COLO829 (cell line): ENCODE measurements around the gene C16orf78.

ENCODE experiments used
- DNase-seq: peaks from one replicate; pipeline ENCODE4 v3.0.0; 2012; ENCODE audit warnings: low spot score

The C16orf78 gene

DNA sequence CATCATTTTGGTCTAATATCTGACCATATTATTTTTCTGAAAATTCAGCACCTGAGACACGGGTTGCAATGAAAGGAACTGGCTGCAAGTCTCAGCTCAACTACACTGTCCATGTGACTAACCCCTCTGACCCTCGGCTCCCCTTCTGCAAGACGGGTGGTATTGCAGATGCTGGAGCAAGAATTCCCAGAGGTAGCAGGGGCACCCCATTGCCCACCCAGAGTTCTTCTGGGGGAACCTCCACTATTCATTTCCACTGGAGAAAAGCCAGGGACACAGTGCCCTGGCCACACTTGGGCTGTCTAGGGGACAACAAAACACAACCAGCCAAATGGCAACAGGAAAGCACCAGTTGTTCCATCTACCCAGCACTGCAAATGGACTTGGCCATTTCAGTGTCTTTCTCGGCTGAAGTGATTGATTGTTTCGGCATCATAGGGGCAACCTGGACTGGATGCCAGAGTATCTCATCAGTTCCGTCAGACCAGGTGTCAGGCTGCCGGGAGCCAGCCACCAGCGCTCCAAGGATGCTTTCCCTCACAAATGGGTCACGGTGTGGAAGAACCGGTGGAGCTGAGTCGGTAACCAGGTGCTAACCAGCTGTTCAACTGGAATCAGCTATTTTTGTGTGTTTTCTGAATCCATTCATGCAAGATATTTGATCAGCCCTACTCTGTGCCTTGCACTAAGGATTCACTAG, 58.1 kb downstream of the C16orf78 start:
- no peak for DNase-seq

DNA sequence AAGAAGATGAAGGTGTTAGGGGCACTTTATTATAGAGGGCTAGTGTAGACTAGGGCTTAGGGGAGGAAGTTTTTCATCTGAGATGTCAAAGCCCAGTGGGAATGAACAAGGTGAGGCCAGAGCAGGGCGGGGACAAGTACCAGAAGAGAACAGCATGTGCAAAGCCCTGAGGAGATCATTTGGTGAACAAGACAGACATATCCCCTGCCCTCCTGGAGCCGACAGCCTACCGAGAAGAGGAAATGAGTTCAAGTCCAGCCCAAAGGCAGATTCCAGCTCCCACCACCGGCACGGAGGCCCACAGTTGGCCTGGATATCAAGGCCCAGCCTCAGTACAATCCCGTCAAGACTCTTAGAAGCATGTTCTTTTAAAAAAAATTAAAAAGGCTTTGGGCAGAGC, 61.1 kb downstream of the C16orf78 start:
- DNase-seq: no peak

DNA sequence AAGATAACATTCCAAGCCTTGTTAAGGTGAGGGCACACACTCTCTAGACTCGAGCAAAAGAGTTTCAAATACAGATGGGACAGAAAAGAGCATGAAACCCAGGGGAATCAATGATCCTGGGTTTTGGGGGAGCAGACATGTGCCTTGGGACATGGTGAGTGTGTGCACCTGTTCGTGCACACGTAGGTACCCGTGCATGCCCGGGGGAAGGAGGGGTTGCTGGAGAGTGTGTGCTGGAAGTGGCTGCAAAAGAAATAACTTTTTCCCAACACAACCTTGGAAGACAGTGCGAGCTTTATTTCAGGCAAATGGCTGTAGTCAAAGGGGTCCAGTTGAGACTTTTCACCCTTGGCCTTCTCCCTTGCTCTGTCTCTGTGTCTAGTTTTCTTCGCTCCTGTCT, 62.6 kb downstream of the C16orf78 start:
- no peak for DNase-seq

DNA sequence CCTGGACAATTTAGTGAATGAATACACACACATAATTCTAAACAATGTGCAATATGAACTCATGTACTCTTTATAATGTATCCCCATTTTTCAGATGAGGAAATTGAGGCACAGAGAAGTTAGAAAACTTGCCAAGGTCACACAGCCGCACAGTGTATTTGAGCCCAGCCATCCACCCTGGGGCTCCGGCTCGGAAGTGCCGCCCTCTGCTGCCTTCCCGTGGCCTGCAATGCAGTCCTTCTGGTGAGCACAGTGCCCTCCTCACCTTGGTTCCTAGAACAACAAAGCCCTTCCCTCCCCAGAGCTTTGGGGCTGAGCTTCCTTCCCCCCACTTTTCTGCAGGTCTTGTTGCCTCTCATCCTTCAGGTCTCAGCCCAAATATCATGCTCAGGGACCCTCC, 63.7 kb downstream of the C16orf78 start:
- DNase-seq: no peak

DNA sequence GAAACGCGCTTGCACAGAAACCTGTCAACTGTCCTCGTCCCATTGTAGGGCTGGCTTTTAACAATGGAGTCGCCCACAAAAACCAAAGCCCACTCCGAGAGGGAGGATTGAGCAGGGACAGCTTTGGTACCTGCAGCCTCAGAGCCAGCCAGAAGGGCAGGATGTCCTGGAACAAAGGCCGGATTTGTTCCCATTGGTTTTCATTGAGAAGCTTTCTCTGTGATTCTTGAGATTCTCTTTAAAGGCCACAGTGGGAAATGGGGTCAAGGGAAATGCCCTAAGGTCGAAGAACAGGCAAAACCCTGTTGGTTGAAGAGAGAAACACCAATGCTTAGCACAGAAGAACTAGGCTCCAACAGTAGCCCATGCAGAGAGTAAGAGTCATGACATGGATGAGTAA, 65.4 kb downstream of the C16orf78 start:
- DNase-seq: no peak

DNA sequence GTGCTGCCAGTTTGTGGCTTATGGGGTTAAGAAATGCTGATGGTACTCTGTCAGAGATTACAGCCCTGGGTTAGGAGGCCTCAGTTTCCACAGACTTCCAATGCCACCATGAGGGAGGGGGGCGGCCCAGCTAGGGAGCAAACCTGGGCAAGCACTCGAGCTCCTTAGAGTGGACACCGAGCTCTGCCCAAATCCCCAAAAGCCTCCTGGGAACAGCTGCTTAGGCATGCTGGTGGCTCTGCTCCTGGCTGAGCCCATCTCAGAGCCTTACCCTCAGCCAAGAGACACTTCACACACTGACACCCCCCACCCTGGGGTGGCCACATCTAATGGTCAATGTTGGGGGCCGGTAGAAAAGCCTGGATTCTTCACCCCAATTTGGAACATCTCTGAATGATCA, 66.1 kb downstream of the C16orf78 start:
- no peak for DNase-seq

DNA sequence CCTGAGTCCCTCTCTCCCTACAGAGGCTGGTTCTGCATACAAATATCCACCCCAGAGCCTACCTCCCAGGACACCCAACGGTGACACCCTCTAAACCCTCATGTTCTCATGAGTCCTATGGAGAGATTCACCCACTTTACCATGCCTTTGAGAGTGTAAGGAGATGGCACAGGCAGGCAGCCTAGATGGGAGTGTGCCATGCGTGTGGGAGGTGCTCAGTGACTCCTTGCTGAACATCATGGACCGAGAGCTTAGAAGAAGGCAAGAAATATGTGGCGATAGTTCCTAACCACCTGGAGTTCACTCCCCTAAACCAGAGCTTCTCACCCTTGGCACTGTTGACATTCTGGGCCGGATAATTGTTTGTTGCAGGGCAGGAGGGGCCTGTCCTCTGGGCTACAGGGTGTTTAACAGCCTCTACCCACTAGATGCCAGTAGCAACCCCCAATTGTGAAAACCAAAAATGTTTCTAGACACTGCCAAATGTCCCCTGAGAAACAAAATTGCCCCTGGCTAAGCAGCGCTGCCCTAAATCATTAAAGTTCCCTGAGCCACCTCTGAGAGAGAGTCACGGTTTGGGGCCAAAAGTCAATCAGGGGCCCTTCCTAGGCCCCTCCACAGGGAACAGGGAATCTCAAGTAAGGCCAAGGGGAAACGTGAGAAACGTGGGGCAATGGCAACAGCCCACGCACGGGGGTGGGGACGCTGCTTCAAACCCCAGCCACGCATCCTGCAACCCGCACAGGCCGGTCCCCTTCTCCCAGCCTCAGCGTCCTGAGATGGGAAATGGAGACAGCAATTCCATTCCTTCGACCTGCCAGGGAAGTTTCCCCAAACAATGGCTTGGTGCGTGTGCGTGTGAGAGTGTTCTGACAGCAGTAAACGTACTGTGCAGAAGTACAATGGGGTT, 66.8 kb downstream of the C16orf78 start:
- no peak for DNase-seq

DNA sequence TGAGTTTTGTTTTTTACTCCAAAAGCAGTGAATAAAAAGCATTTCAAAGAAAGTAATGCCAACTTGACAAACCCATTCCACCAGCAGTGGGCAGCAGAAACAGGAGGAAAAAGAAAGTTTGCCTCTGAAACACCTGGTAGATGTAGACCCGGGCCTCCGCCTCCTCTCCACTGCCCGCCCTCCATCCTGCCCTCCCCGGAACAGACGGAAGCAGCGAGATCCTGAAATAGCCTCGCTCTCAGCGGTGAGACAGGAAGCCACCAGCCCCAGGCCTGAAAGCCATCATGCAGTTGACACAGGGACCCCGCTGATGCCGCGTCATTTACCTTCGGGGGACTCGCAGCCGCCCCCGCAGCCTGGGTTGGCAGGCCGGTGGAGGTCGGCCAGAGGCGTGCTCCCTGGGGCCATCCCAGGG, 67.8 kb downstream of the C16orf78 start:
- DNase-seq: no peak

DNA sequence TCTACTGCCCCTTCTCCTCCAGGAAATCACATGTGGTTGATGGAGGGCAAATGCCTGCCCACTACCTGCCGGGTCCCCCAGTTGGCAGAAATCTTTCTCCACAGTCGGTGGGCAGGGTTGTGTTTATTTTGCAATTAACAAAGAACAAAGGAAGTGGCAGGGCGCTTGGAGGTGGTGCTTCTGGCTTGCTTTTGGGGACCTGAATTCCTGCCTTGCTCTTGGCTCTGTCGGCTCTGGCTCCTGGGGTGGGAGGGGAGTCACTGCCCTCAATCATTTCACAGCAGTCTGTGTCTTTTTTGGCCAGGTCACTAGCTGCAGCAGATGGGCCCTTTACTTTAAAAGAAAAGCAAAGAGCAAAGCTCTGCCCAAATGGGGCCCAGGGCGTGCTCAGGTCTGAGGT, 69.2 kb downstream of the C16orf78 start:
- no peak for DNase-seq

DNA sequence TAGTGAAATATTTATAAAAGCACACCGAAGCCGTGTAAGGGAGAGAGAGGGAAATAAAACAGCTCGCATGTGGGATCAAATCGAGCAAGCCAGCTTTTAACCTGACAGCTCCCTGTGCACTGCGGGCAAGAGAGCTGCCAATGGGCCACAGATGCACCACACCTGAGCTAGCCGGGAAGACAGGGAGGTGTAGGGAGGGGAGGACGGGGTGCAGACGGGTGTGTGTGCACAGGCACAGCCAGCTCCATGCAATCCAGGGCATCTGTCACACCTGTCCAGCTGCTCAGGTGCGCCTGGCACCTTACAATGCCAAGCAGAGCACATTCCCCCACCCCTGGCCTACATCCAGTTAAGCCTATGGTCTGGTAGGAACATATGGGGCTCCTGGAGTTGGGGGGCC, 70.0 kb downstream of the C16orf78 start:
- no peak for DNase-seq

DNA sequence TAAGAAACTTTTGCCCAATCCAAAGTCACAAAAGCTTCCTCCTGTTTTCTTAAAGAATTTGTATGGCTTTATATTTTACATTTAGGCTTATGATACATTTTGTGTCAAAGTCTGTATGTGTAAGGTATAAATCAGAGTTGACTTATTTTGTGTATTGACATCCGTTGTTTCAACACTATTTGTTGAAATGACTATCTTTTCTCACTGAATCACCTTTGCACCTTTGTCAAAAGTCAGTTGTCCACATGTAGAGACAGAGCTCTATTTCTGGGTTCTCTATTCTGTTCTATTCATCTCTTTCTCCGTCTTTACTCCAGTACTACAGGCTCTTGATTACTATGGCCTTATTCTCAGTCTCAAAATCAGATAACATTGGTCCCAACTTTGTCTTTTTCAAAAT, 73.2 kb downstream of the C16orf78 start:
- no peak for DNase-seq
